Sigmoid colon (tissue), 4 donors: ENCODE data around the gene KRAS.

Experiments used
- CTCF ChIP-seq, 4 experiments: fragments of 450-650 bp in 3 of 4; fragments of 200-600 bp in 1 of 4; IDR thresholded peaks; one replicate each; pipeline ENCODE4 v1.5.1; 2016 to 2019; ENCODE audit warnings: antibody characterized with exemption in 4 of 4, mild to moderate bottlenecking in 3 of 4, moderate library complexity in 2 of 4
- EP300 ChIP-seq, 4 donors: sonication (generic); formaldehyde crosslinking; IDR thresholded peaks; one replicate each; pipeline ENCODE4 v1.6.1; 2017; ENCODE audit warnings: antibody characterized with exemption in 4 of 4
- POLR2A ChIP-seq, 2 donors: fragments of 450-650 bp; IDR thresholded peaks; one replicate each; pipeline ENCODE4 v1.6.1; 2016; ENCODE audit warnings: antibody characterized with exemption in 2 of 2, mild to moderate bottlenecking in 2 of 2, moderate library complexity in 2 of 2
- POLR2AphosphoS5 ChIP-seq, 4 donors: sonication (generic); formaldehyde crosslinking; IDR thresholded peaks; one replicate each; pipeline ENCODE4 v1.6.1; 2017; ENCODE audit warnings: antibody characterized with exemption in 4 of 4

- TF ChIP-seq EP300 (IDR thresholded peaks at IDR 0.05) (no peak), CTCF (IDR thresholded peaks at IDR 0.05) (no peak), POLR2AphosphoS5 (IDR thresholded peaks at IDR 0.05) (no peak), POLR2A (IDR thresholded peaks at IDR 0.05) (no peak)
Observed at GRCh38 chr12:25253371-25254068, 2.8 kb upstream of the KRAS start.
